Stomach (tissue), 9 donors: ENCODE measurements around the gene LHFPL6. TPM values are rescaled to one million over a fixed set of nuclear protein-coding genes. Genes with fewer than 3 reads are reported as not detected.

Experiments used
- DNase-seq, 2 donors: peaks; one replicate each; pipeline versions ENCODE4 v3.0.0 to v3.0.0-alpha.2; 2013 to 2019
- H3K27ac ChIP-seq, 5 donors: fragments of 200-600 bp in 4 of 5; sonication (generic) in 4 of 5; one replicate each; pipeline ENCODE4 v1.5.1; 2013 to 2019; ENCODE audit warnings: mild to moderate bottlenecking in 1 of 5, moderate library complexity in 1 of 5
- H3K27me3 ChIP-seq, 3 donors: fragments of 200-600 bp; sonication (generic); one replicate each; pipeline ENCODE4 v1.5.1; 2017 to 2019; ENCODE audit warnings: mixed run types in 1 of 3
- H3K36me3 ChIP-seq, 4 donors: fragments of 200-600 bp; sonication (generic); 1 replicate in 3 of 4; 2 replicates in 1 of 4; pipeline ENCODE4 v1.5.1; 2016 to 2019
- H3K4me1 ChIP-seq, 4 donors: fragments of 200-600 bp; sonication (generic); one replicate each; pipeline ENCODE4 v1.5.1; 2016 to 2019
- H3K4me3 ChIP-seq, 4 donors: fragments of 200-600 bp; sonication (generic) in 3 of 4; one replicate each; pipeline ENCODE4 v1.5.1; 2016 to 2019; ENCODE audit warnings: mild to moderate bottlenecking in 1 of 4
- H3K9me3 ChIP-seq, 4 donors: fragments of 200-600 bp; sonication (generic); one replicate each; pipeline ENCODE4 v1.5.1; 2016 to 2019
- CTCF ChIP-seq, 7 experiments: fragments of 450-650 bp in 4 of 7; fragments of 200-600 bp in 3 of 7; sonication (generic) in 3 of 7; IDR thresholded peaks; one replicate each; pipeline ENCODE4 v1.5.1; 2016 to 2019; ENCODE audit warnings: antibody characterized with exemption in 7 of 7, control low read depth in 2 of 7, mild to moderate bottlenecking in 1 of 7
- EP300 ChIP-seq: sonication (generic); formaldehyde crosslinking; IDR thresholded peaks from one replicate; pipeline ENCODE4 v1.6.1; 2017; ENCODE audit warnings: antibody characterized with exemption
- POLR2A ChIP-seq, 4 donors: fragments of 450-650 bp; IDR thresholded peaks; one replicate each; pipeline ENCODE4 v1.6.1; 2016; ENCODE audit warnings: antibody characterized with exemption in 4 of 4, control low read depth in 2 of 4, mild to moderate bottlenecking in 1 of 4, moderate library complexity in 1 of 4
- POLR2AphosphoS5 ChIP-seq, 3 donors: sonication (generic); formaldehyde crosslinking; IDR thresholded peaks; one replicate each; pipeline ENCODE4 v1.6.1; 2016; ENCODE audit warnings: antibody characterized with exemption in 3 of 3
- WGBS, 5 donors: extraction: QIAGEN DNeasy Blood & Tissue Kit in 3 of 5; methylation state at CpG; one replicate each; pipeline versions ENCODE4 v1.1.5 to v1.1.7; 2013 to 2018; 5-methylcytosine and 5-hydroxymethylcytosine counted together
- intact Hi-C: fragments of 100-400 bp; cut with DNase I; formaldehyde crosslinking; loops from one replicate; pipeline ENCODE4 v1.15.1; 2023; ENCODE audit warnings: low total_unique reads
- polyA plus RNA-seq, 3 donors: library from polyadenylated mRNA; stranded (reverse); fragments of 200-250 nt; gene quantifications; one replicate each; pipeline ENCODE4 v1.2.3, GENCODE V29; 2013
- total RNA-seq, 5 donors: library from RNA; depleted of rRNA; stranded (reverse); fragments of >200 nt; gene quantifications; one replicate each; pipeline versions ENCODE4 v1.1.0 to v1.2.3, GENCODE V29; 2014 to 2016
- donor health status: healthy with polysubstance abuse.
- donor health status: Bipolar disorder and iron deficiency.
- donor health status: healthy.

LHFPL6 gene
- total and polyA plus RNA-seq, 8 donors = 4.7 to 53.6 (median 10.9) TPM

DNA sequence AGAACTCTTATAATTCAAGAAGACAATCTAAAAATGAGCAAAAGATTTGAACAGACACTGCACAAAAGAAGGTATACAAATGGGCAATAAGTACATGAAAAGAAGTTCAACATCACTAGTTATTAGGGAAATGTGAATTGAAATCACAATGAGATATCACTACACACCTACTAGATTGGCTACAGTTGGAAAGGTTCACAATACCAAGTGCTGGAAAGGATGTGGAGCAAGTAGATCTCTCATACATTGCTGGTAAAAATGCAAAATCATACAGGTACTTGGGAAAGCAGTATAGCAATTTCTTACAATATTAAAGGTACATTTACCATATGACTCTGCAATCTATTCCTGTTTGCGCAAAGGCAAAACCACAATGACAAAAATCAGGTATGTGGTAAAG lies 145.7 kb downstream of the LHFPL6 start:
- Histone ChIP-seq H3K27me3 (no peaks in the 10 kb centered on the region), H3K4me1 (peaks cover 0 to 15% (median 6%) of the 10 kb centered on the region in 4 donors), H3K9me3 (peaks cover 0 to 8% (median 0%) of the 10 kb centered on the region in 4 donors), H3K4me3 (no peak overlapping the region), H3K36me3 (no peaks in the 10 kb centered on the region), H3K27ac (no peak overlapping the region)
- intact Hi-C loops = no loop called here
- WGBS, 5 donors = 91 to 95% (median 93%) methylated on average over 1 of the region's 1 CpG
- no peak for DNase-seq
- no peak for TF ChIP-seq CTCF (IDR thresholded peaks at IDR 0.05)
- TF ChIP-seq POLR2AphosphoS5 (IDR thresholded peaks at IDR 0.05) = no peak
- TF ChIP-seq EP300 = no peak
- no peak for TF ChIP-seq POLR2A (IDR thresholded peaks at IDR 0.05)

DNA sequence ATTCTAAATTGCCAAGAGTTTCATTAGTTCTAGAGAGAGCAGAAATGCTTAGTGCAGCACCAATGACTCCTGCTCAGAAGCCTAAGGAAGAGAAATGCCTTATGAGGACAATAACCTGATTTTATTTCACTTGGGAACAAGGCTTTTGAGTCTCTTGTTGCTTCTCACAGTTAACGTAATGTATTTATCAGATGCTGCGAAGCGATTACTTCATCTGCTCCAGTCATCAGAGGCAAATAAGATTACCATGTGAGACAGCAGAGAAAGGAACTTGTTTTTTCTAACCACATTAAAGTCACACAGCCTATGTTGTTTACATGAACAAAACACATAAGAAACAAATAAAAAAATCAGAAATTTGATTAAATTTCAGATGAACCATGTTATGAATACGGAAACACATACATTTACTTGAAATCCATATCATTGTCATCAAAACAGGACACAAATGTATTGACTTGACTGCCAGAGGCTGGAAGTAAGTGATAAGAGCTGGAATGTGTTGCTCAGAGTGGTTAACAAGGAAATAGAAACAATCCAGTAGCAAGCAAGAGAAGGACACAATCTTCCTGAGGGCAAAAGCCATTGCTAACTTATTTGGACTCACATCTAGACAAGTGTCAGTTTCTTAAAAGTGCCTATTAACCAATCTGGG lies 147.3 kb downstream of the LHFPL6 start:
- 38 to 48% (median 40%) methylated on average over 4 of the region's 4 CpGs for WGBS, 5 donors
- TF ChIP-seq EP300 (no peak), CTCF (IDR thresholded peaks at IDR 0.05) (no peak), POLR2AphosphoS5 (IDR thresholded peaks at IDR 0.05) (no peak), POLR2A (IDR thresholded peaks at IDR 0.05) (no peak)
- intact Hi-C loops = no loop called here

DNA sequence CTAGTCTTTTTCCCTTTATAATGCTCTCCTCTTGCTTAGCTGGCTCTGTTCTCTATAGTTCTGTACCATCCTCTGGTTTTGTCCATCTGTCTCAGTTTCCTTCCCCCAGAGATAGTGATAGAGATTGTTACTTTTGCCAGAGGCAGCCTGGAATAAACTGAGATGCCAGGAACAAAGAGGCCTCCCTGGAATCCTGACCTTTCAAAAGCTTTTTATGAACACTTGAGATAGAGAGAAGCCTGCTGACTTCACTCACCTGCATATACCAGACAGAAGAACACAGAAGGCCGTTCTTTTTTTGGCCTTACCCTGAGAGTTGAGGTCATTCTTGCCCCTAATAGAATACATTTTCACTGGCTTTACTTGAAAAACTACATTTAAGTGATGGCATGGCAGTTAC lies 150.2 kb downstream of the LHFPL6 start:
- no peaks in the 10 kb centered on the region for H3K36me3 ChIP-seq
- H3K9me3 ChIP-seq = peaks cover 0 to 8% (median 0%) of the 10 kb centered on the region in 4 donors
- WGBS, 5 donors = 56 to 71% (median 65%) methylated on average over 1 of the region's 1 CpG
- no peak for TF ChIP-seq POLR2A (IDR thresholded peaks at IDR 0.05)
- no peak for TF ChIP-seq EP300
- no peak for TF ChIP-seq POLR2AphosphoS5 (IDR thresholded peaks at IDR 0.05)
- no peak for TF ChIP-seq CTCF (IDR thresholded peaks at IDR 0.05)
- H3K4me1 ChIP-seq = peaks cover 0 to 38% (median 13%) of the 10 kb centered on the region in 4 donors
- intact Hi-C loops = no loop called here
- H3K27ac ChIP-seq = no peak overlapping the region
- no peak overlapping the region for H3K4me3 ChIP-seq
- H3K27me3 ChIP-seq = no peaks in the 10 kb centered on the region
- no peak for DNase-seq

More for the DNA sequence above, 147.3 kb downstream of the LHFPL6 start:
- no peaks in the 10 kb centered on the region for H3K36me3 ChIP-seq
- H3K9me3 ChIP-seq = peaks cover 0 to 8% (median 0%) of the 10 kb centered on the region in 4 donors
- no peak overlapping the region for H3K27ac ChIP-seq
- DNase-seq = peak in 1 of 2 donors; percentile 23
- no peaks in the 10 kb centered on the region for H3K27me3 ChIP-seq
- H3K4me1 ChIP-seq = peaks cover 0 to 32% (median 13%) of the 10 kb centered on the region in 4 donors
- no peak overlapping the region for H3K4me3 ChIP-seq

DNA sequence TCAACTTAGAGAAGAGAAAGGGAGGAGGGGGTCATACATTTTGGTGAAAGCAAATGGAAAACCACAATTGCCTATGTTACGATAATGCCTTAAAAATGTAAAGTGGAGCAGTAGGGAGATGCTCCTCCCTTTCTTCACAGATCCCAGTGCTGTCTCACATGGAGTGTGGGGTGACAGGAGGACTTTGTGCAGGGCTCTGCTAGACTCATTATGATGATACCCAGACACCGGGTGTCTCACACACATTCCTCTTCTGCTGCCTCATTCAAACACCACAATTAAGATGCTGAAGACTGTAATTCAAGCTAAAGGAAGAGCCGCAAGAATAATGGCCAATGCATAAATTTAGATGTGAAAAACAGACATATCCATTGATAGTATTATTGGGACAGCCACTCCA lies 150.6 kb downstream of the LHFPL6 start:
- TF ChIP-seq CTCF (IDR thresholded peaks at IDR 0.05) (no peak), POLR2A (IDR thresholded peaks at IDR 0.05) (no peak), POLR2AphosphoS5 (IDR thresholded peaks at IDR 0.05) (peak in 1 of 3 donors; percentile 19)
- H3K27ac ChIP-seq = peak overlapping the region in 2 of 5 donors; percentile 15 to 19
- H3K4me3 ChIP-seq = no peak overlapping the region
- WGBS, 5 donors = 82 to 88% (median 84%) methylated on average over 3 of the region's 3 CpGs
- H3K36me3 ChIP-seq = no peaks in the 10 kb centered on the region
- peak in 1 of 2 donors; percentile 26 for DNase-seq
- H3K9me3 ChIP-seq = peaks cover 0 to 6% (median 0%) of the 10 kb centered on the region in 4 donors
- intact Hi-C loops = no loop called here
- no peaks in the 10 kb centered on the region for H3K27me3 ChIP-seq
- peaks cover 0 to 38% (median 13%) of the 10 kb centered on the region in 4 donors for H3K4me1 ChIP-seq
